Measurements from ENCODE around the gene CDK18. TPM values are rescaled to one million over a fixed set of nuclear protein-coding genes. Genes with fewer than 3 reads are reported as not detected.
A peak's percentile ranks its signal among the peaks of the same experiment; 100 is the strongest.

The CDK18 gene
- total RNA-seq, 4 donors from 2014 or later: 4.8 to 12.9 (median 9.9) TPM

DNA sequence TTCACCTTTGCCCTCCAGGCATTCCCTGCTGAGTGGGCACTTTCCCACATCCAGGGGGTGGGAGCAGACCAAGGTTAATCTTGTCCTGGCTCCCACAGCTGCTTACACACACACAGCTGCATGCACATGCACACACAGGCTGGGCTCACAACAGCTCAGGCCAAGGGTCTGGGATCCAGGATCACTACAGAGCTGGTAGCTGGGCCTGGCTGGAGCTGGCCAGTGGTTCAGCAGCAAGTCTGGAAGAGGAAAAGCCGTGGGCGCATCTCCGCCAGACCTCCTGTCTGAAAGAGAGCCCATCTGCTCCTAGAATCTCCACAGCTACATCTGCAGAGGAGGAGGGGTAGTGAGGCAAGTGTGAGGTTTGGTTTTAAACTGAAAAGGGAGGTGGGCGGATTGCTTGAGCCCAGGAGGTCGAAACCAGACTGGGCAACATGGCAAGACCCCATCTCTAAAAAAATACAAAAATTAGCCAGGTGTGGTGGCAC, 3.8 kb downstream of the CDK18 start:
- TF ChIP-seq POLR2A (IDR thresholded peaks at IDR 0.05; ENCODE audit: low read depth): no peak
- Histone ChIP-seq H3K27ac (replicated peaks in 1 of 4) (no peak overlapping the region), H3K4me1 (peaks cover 39 to 54% (median 48%) of the 10 kb centered on the region in 4 donors), H3K9me3 (no peaks in the 10 kb centered on the region), H3K4me3 (no peak overlapping the region), H3K27me3 (peaks cover 0 to 13% (median 0%) of the 10 kb centered on the region in 4 donors), H3K36me3 (no peaks in the 10 kb centered on the region)
- intact Hi-C loops (cut with DNase I): no loop called here
- no peak for DNase-seq (ENCODE audit: extremely low spot score)
- 86% methylated on average over 5 of the region's 5 CpGs for WGBS

DNA sequence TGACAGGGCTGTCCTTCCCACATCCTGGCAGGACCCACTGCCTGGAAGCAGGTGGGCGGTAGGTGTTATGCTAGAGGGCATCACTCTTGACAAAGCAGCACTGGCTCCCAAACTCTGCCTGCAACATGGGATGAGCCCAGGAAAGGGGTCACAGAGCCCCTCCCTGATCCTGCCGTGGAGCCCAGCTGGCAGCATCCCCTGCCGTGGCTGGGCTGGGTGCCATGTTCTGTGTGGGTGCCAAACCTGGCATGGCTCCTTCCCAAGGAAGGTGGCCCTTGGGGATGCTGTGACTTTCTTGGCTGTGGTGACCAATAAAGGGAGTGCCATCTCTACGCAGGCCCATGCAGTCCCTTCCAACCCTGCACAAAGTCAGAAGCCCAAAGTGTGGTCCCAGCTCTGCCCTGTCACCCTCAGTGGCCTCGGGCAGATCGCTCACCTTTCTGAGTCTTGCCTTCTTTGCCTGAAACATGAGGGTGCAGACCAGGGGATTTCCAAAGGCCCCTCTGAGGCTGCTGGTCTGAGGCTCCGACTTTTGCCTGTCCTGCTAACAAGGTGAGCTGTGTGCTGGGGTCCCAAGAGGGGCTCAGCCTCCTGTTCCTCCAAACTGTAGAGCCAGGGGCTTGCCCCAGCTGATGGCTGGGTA, 6.0 kb downstream of the CDK18 start:
- H3K4me1 ChIP-seq: peaks cover 41 to 58% (median 50%) of the 10 kb centered on the region in 4 donors
- H3K4me3 ChIP-seq: no peak overlapping the region
- no peaks in the 10 kb centered on the region for H3K9me3 ChIP-seq
- WGBS: 100% methylated on average over 1 of the region's 7 CpGs
- H3K27ac ChIP-seq (replicated peaks in 1 of 4): no peak overlapping the region
- H3K27me3 ChIP-seq: peaks cover 0 to 8% (median 0%) of the 10 kb centered on the region in 4 donors
- no peak for TF ChIP-seq POLR2A (IDR thresholded peaks at IDR 0.05; ENCODE audit: low read depth)
- TF ChIP-seq POLR2AphosphoS5 (IDR thresholded peaks at IDR 0.05): no peak
- TF ChIP-seq, protein P1, sequence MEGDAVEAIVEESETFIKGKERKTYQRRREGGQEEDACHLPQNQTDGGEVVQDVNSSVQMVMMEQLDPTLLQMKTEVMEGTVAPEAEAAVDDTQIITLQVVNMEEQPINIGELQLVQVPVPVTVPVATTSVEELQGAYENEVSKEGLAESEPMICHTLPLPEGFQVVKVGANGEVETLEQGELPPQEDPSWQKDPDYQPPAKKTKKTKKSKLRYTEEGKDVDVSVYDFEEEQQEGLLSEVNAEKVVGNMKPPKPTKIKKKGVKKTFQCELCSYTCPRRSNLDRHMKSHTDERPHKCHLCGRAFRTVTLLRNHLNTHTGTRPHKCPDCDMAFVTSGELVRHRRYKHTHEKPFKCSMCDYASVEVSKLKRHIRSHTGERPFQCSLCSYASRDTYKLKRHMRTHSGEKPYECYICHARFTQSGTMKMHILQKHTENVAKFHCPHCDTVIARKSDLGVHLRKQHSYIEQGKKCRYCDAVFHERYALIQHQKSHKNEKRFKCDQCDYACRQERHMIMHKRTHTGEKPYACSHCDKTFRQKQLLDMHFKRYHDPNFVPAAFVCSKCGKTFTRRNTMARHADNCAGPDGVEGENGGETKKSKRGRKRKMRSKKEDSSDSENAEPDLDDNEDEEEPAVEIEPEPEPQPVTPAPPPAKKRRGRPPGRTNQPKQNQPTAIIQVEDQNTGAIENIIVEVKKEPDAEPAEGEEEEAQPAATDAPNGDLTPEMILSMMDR (IDR thresholded peaks at IDR 0.05): no peak
- no peak for TF ChIP-seq EP300 (IDR thresholded peaks at IDR 0.05)
- H3K36me3 ChIP-seq: no peaks in the 10 kb centered on the region
- intact Hi-C loops (cut with DNase I): no loop called here
- no peak for DNase-seq (ENCODE audit: extremely low spot score)

GRCh38 chr1:205510951-205511330, 6.5 kb downstream of the CDK18 start:
- TF ChIP-seq POLR2AphosphoS5 (IDR thresholded peaks at IDR 0.05) (no peak), EP300 (IDR thresholded peaks at IDR 0.05) (no peak)
- TF ChIP-seq, protein P1 (IDR thresholded peaks at IDR 0.05): no peak
- H3K27me3 ChIP-seq: peaks cover 0 to 3% (median 0%) of the 10 kb centered on the region in 4 donors
- 78% methylated on average over 3 of the region's 3 CpGs for WGBS
- H3K4me3 ChIP-seq: no peak overlapping the region
- peaks cover 41 to 58% (median 51%) of the 10 kb centered on the region in 4 donors for H3K4me1 ChIP-seq
- no peaks in the 10 kb centered on the region for H3K36me3 ChIP-seq
- intact Hi-C loops (cut with DNase I): no loop called here
- no peaks in the 10 kb centered on the region for H3K9me3 ChIP-seq
- H3K27ac ChIP-seq (replicated peaks in 1 of 4): no peak overlapping the region
- DNase-seq (ENCODE audit: extremely low spot score): no peak

- Histone ChIP-seq H3K27ac (replicated peaks in 1 of 4) (peak overlapping the region; percentile 21 to 41 (median 31)), H3K4me3 (no peak overlapping the region), H3K27me3 (no peaks in the 10 kb centered on the region), H3K9me3 (no peaks in the 10 kb centered on the region), H3K36me3 (no peaks in the 10 kb centered on the region), H3K4me1 (peaks cover 51 to 68% (median 58%) of the 10 kb centered on the region in 4 donors)
- no peak for DNase-seq (ENCODE audit: extremely low spot score)
- 77% methylated on average over 13 of the region's 13 CpGs for WGBS
- TF ChIP-seq, protein P1 (IDR thresholded peaks at IDR 0.05): no peak
- TF ChIP-seq POLR2A (IDR thresholded peaks at IDR 0.05; ENCODE audit: low read depth): no peak
- intact Hi-C loops (cut with DNase I): no loop called here
Measured at GRCh38 chr1:205512059-205513045, 7.9 kb downstream of the CDK18 start.

- H3K9me3 ChIP-seq: no peaks in the 10 kb centered on the region
- no peak overlapping the region for H3K27ac ChIP-seq (replicated peaks in 1 of 4)
- WGBS: 94% methylated on average over 5 of the region's 5 CpGs
- intact Hi-C loops (cut with DNase I): no loop called here
- H3K4me1 ChIP-seq: peaks cover 59 to 81% (median 64%) of the 10 kb centered on the region in 4 donors
- no peaks in the 10 kb centered on the region for H3K27me3 ChIP-seq
- TF ChIP-seq POLR2AphosphoS5 (IDR thresholded peaks at IDR 0.05) (no peak), POLR2A (IDR thresholded peaks at IDR 0.05; ENCODE audit: low read depth) (no peak), EP300 (IDR thresholded peaks at IDR 0.05) (no peak)
- TF ChIP-seq, protein P1 (IDR thresholded peaks at IDR 0.05): no peak
- no peak for DNase-seq (ENCODE audit: extremely low spot score)
- no peaks in the 10 kb centered on the region for H3K36me3 ChIP-seq
- no peak overlapping the region for H3K4me3 ChIP-seq
Measured at GRCh38 chr1:205513774-205514173, 9.3 kb downstream of the CDK18 start.
